ENCODE results near the gene TEN1. TPM values are rescaled to one million over a fixed set of nuclear protein-coding genes. Genes with fewer than 3 reads are reported as not detected.

TEN1 gene
- total and polyA plus RNA-seq, 2 of the 13 experiments (the other 11 are each of a cell fraction or from before 2014, with no cell fraction given) = 18.0 to 21.3 TPM

DNA sequence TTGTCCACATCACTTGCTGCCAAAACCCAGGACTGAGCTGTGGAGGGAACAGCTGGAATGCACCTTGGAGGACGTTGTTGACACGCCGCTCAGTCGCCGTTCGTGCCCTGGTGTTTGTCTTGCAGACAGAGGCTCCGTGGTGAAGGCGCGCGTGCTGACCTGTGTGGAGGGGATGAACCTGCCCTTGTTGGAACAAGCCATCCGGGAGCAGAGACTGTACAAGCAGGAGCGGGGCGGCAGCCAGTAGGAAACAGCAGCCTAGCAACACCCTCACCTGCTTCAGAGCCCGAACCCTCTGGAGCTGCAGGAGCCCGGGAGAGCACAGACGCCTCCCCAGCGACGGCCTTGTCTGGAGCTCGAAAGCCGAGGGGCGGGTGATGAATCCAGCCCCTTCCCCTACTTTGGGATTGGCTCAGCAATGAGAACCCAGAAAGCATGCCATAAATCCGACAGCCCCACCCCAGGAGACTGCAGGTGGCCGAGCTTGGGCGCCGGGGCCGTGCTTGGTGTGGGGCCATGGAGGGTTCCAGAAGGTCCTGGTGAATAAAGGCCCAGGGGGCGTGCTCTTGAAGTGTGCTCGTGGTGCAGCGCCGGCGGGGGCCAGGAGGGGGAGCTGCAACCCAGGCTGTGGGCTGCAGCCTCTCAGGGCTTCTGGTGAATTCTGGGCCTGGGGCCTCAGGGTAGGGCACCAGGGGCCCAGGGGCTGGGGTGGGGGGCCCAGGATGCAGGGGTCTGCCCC is 21.1 kb downstream of the TEN1 start (continued):
- TF ChIP-seq, protein P1, sequence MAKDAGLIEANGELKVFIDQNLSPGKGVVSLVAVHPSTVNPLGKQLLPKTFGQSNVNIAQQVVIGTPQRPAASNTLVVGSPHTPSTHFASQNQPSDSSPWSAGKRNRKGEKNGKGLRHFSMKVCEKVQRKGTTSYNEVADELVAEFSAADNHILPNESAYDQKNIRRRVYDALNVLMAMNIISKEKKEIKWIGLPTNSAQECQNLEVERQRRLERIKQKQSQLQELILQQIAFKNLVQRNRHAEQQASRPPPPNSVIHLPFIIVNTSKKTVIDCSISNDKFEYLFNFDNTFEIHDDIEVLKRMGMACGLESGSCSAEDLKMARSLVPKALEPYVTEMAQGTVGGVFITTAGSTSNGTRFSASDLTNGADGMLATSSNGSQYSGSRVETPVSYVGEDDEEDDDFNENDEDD (CRISPR knock-in tag; IDR thresholded peaks at IDR 0.05; ENCODE audit: borderline replicate concordance) = peak; percentile 43; the same call in 1 of the 2 replicates
- TF ChIP-seq ZNF777 (CRISPR knock-in tag; IDR thresholded peaks at IDR 0.05) = 0 out of 2 replicates have a peak, but pooled peaks have one; percentile 38
- TF ChIP-seq NFRKB (IDR thresholded peaks at IDR 0.05) = no peak
- peak; percentile 68; the same call in 1 of the 2 replicates for TF ChIP-seq RXRA (CRISPR knock-in tag; IDR thresholded peaks at IDR 0.05)
- TF ChIP-seq ASH2L (IDR thresholded peaks at IDR 0.05; ENCODE audit: insufficient read length, low read depth, low read length) = peak; percentile 59
- peak; percentile 65; the same call in 1 of the 2 replicates for TF ChIP-seq ZMYM2 (CRISPR knock-in tag; IDR thresholded peaks at IDR 0.05)
- no peak for TF ChIP-seq HOXA7 (CRISPR knock-in tag; IDR thresholded peaks at IDR 0.05)
- no peak for TF ChIP-seq ZNF782 (CRISPR knock-in tag; IDR thresholded peaks at IDR 0.05; ENCODE audit: borderline replicate concordance)
- TF ChIP-seq, protein P2, sequence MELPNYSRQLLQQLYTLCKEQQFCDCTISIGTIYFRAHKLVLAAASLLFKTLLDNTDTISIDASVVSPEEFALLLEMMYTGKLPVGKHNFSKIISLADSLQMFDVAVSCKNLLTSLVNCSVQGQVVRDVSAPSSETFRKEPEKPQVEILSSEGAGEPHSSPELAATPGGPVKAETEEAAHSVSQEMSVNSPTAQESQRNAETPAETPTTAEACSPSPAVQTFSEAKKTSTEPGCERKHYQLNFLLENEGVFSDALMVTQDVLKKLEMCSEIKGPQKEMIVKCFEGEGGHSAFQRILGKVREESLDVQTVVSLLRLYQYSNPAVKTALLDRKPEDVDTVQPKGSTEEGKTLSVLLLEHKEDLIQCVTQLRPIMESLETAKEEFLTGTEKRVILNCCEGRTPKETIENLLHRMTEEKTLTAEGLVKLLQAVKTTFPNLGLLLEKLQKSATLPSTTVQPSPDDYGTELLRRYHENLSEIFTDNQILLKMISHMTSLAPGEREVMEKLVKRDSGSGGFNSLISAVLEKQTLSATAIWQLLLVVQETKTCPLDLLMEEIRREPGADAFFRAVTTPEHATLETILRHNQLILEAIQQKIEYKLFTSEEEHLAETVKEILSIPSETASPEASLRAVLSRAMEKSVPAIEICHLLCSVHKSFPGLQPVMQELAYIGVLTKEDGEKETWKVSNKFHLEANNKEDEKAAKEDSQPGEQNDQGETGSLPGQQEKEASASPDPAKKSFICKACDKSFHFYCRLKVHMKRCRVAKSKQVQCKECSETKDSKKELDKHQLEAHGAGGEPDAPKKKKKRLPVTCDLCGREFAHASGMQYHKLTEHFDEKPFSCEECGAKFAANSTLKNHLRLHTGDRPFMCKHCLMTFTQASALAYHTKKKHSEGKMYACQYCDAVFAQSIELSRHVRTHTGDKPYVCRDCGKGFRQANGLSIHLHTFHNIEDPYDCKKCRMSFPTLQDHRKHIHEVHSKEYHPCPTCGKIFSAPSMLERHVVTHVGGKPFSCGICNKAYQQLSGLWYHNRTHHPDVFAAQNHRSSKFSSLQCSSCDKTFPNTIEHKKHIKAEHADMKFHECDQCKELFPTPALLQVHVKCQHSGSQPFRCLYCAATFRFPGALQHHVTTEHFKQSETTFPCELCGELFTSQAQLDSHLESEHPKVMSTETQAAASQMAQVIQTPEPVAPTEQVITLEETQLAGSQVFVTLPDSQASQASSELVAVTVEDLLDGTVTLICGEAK (IDR thresholded peaks at IDR 0.05) = no peak
- TF ChIP-seq, protein P2 (CRISPR knock-in tag; IDR thresholded peaks at IDR 0.05) = no peak
- TF ChIP-seq, protein P3, sequence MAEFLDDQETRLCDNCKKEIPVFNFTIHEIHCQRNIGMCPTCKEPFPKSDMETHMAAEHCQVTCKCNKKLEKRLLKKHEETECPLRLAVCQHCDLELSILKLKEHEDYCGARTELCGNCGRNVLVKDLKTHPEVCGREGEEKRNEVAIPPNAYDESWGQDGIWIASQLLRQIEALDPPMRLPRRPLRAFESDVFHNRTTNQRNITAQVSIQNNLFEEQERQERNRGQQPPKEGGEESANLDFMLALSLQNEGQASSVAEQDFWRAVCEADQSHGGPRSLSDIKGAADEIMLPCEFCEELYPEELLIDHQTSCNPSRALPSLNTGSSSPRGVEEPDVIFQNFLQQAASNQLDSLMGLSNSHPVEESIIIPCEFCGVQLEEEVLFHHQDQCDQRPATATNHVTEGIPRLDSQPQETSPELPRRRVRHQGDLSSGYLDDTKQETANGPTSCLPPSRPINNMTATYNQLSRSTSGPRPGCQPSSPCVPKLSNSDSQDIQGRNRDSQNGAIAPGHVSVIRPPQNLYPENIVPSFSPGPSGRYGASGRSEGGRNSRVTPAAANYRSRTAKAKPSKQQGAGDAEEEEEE (CRISPR knock-in tag; IDR thresholded peaks at IDR 0.05; ENCODE audit: borderline replicate concordance) = 0 out of 2 replicates have a peak, but pooled peaks have one; percentile 25
- TF ChIP-seq RBAK (CRISPR knock-in tag; IDR thresholded peaks at IDR 0.05) = 0 out of 2 replicates have a peak, but pooled peaks have one; percentile 17
- TF ChIP-seq, protein P4, sequence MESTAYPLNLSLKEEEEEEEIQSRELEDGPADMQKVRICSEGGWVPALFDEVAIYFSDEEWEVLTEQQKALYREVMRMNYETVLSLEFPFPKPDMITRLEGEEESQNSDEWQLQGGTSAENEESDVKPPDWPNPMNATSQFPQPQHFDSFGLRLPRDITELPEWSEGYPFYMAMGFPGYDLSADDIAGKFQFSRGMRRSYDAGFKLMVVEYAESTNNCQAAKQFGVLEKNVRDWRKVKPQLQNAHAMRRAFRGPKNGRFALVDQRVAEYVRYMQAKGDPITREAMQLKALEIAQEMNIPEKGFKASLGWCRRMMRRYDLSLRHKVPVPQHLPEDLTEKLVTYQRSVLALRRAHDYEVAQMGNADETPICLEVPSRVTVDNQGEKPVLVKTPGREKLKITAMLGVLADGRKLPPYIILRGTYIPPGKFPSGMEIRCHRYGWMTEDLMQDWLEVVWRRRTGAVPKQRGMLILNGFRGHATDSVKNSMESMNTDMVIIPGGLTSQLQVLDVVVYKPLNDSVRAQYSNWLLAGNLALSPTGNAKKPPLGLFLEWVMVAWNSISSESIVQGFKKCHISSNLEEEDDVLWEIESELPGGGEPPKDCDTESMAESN (CRISPR knock-in tag; conservative IDR thresholded peaks at IDR 0.05) = 0 out of 2 replicates have a peak, but pooled peaks have one; percentile 27
- peak; percentile 54 for TF ChIP-seq SALL1 (CRISPR knock-in tag; IDR thresholded peaks at IDR 0.05)
- peak; percentile 55; the same call in 1 of the 2 replicates for TF ChIP-seq MED1 (CRISPR knock-in tag; IDR thresholded peaks at IDR 0.05)

Measured in HepG2 (cell line).